ENCODE data around the gene ZNF544.
A peak's percentile ranks its signal among the peaks of the same experiment; 100 is the strongest.

ZNF544 gene

GRCh38 chr19:58228585-58229254, at the start of gene ZNF544:
Gene ZNF544 (plus strand): TSS chr19:58228914. CDS start chr19:58244024, 15,110 bp downstream.
- DNase-seq, result peak; percentile 70

GRCh38 chr19:58181902-58182576, 46.7 kb upstream of the ZNF544 start:
- DNase-seq, result no peak

- DNase-seq, result no peak
Measured at GRCh38 chr19:58182577-58182988, 46.1 kb upstream of the ZNF544 start.

GRCh38 chr19:58182989-58183816, 45.5 kb upstream of the ZNF544 start, which contains the start of gene ZNF274:
Gene ZNF274 (plus strand): TSS chr19:58183061. CDS start chr19:58183966, 905 bp downstream.
- peak; percentile 92 for DNase-seq

GRCh38 chr19:58183817-58184215, 44.9 kb upstream of the ZNF544 start:
- no peak for DNase-seq

GRCh38 chr19:58196901-58197616, 31.7 kb upstream of the ZNF544 start:
- DNase-seq, result peak; percentile 8

- no peak for DNase-seq
Measured at GRCh38 chr19:58203814-58204475, 24.8 kb upstream of the ZNF544 start.

- no peak for DNase-seq
Measured at GRCh38 chr19:58204566-58204965, 24.1 kb upstream of the ZNF544 start.

GRCh38 chr19:58209577-58209976, 19.1 kb upstream of the ZNF544 start:
- DNase-seq, result no peak

GRCh38 chr19:58212336-58213074, 16.2 kb upstream of the ZNF544 start:
- peak; percentile 5 for DNase-seq

- DNase-seq, result no peak
Measured at GRCh38 chr19:58213075-58213369, 15.7 kb upstream of the ZNF544 start.

- DNase-seq, result no peak
Measured at GRCh38 chr19:58217069-58217481, 11.6 kb upstream of the ZNF544 start.

GRCh38 chr19:58217607-58218391, 10.9 kb upstream of the ZNF544 start:
- no peak for DNase-seq

GRCh38 chr19:58218899-58219298, 9.8 kb upstream of the ZNF544 start:
- DNase-seq, result peak; percentile 4

GRCh38 chr19:58227964-58228584, 640 bp upstream of the ZNF544 start:
- no peak for DNase-seq

GRCh38 chr19:58229255-58229639, 533 bp downstream of the ZNF544 start:
- DNase-seq, result peak; percentile 23

GRCh38 chr19:58237324-58237723, 8.6 kb downstream of the ZNF544 start:
- no peak for DNase-seq

- no peak for DNase-seq
Measured at GRCh38 chr19:58243351-58243750, 14.6 kb downstream of the ZNF544 start.

- DNase-seq, result no peak
Measured at GRCh38 chr19:58248886-58249285, 20.2 kb downstream of the ZNF544 start.

- DNase-seq, result no peak
Measured at GRCh38 chr19:58252102-58252685, 23.5 kb downstream of the ZNF544 start.
